HL-60 (cell line): ENCODE results near the gene CAGE1.

ENCODE experiments used
- TF ChIP-seq, protein P1 (sequence below): IDR thresholded peaks from one replicate; pipeline ENCODE4 v1.5.1; 2011; ENCODE audit warnings: low read length, control low read depth, inconsistent platforms; ENCODE audit not compliant: insufficient read depth
- TF ChIP-seq, protein P2 (sequence below): IDR thresholded peaks from 2 replicates; pipeline ENCODE4 v1.6.1; 2012; ENCODE audit warnings: low read depth; ENCODE audit not compliant: insufficient replicate concordance

DNA sequence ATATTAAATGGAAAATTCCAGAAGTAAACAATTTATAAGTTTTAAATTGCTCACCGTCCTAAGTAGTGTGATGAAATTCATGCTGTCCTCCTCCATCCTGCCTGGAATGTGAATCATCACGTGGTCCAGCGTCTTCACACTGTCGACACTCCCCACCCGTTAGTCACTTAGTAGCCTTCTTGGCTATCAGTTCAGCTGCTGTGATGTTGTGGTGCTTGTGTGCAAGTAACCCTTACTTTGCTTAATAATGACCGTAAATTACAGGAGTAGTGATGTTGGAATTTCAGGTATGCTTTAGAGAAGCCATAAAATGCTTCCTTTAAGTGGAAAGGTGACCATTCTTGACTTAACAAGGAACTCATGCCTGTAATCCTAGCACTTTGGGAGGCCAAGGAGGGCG, 25.3 kb upstream of the CAGE1 start:
- TF ChIP-seq, protein P1, sequence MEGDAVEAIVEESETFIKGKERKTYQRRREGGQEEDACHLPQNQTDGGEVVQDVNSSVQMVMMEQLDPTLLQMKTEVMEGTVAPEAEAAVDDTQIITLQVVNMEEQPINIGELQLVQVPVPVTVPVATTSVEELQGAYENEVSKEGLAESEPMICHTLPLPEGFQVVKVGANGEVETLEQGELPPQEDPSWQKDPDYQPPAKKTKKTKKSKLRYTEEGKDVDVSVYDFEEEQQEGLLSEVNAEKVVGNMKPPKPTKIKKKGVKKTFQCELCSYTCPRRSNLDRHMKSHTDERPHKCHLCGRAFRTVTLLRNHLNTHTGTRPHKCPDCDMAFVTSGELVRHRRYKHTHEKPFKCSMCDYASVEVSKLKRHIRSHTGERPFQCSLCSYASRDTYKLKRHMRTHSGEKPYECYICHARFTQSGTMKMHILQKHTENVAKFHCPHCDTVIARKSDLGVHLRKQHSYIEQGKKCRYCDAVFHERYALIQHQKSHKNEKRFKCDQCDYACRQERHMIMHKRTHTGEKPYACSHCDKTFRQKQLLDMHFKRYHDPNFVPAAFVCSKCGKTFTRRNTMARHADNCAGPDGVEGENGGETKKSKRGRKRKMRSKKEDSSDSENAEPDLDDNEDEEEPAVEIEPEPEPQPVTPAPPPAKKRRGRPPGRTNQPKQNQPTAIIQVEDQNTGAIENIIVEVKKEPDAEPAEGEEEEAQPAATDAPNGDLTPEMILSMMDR = no peak
- TF ChIP-seq, protein P2, sequence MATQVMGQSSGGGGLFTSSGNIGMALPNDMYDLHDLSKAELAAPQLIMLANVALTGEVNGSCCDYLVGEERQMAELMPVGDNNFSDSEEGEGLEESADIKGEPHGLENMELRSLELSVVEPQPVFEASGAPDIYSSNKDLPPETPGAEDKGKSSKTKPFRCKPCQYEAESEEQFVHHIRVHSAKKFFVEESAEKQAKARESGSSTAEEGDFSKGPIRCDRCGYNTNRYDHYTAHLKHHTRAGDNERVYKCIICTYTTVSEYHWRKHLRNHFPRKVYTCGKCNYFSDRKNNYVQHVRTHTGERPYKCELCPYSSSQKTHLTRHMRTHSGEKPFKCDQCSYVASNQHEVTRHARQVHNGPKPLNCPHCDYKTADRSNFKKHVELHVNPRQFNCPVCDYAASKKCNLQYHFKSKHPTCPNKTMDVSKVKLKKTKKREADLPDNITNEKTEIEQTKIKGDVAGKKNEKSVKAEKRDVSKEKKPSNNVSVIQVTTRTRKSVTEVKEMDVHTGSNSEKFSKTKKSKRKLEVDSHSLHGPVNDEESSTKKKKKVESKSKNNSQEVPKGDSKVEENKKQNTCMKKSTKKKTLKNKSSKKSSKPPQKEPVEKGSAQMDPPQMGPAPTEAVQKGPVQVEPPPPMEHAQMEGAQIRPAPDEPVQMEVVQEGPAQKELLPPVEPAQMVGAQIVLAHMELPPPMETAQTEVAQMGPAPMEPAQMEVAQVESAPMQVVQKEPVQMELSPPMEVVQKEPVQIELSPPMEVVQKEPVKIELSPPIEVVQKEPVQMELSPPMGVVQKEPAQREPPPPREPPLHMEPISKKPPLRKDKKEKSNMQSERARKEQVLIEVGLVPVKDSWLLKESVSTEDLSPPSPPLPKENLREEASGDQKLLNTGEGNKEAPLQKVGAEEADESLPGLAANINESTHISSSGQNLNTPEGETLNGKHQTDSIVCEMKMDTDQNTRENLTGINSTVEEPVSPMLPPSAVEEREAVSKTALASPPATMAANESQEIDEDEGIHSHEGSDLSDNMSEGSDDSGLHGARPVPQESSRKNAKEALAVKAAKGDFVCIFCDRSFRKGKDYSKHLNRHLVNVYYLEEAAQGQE = no peak
